Inflammatory macrophage treated with lipopolysaccharide for 4 hours (primary cell): ENCODE results near the gene LRRC8A.
"Not testable (repeated sequence)": the region's sequence is repeated elsewhere in the genome, so short reads cannot be mapped to it uniquely, and the experiment has no call there.

Experiments
- DNase-seq: peaks from one replicate; pipeline ENCODE4 v3.0.0-alpha.2; 2020

The LRRC8A gene

DNA sequence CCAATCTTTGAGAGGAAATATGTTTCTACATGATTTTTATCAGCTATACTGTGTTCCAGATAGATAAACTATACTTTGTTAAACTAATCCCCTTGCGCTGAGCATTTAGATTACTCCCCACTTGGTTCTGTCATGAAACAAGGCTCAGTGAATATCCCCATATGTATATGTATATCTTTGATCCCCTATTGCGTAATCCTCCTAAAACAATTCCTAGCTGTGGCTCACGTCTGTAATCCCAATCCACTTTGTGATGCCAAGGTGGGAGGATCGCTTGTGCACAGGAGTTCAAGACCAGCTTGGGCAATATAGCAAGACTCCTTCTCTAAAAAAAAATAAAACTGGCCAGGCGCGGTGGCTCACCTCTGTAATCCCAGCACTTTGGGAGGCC, 41.6 kb downstream of the LRRC8A start:
- DNase-seq: no peak

DNA sequence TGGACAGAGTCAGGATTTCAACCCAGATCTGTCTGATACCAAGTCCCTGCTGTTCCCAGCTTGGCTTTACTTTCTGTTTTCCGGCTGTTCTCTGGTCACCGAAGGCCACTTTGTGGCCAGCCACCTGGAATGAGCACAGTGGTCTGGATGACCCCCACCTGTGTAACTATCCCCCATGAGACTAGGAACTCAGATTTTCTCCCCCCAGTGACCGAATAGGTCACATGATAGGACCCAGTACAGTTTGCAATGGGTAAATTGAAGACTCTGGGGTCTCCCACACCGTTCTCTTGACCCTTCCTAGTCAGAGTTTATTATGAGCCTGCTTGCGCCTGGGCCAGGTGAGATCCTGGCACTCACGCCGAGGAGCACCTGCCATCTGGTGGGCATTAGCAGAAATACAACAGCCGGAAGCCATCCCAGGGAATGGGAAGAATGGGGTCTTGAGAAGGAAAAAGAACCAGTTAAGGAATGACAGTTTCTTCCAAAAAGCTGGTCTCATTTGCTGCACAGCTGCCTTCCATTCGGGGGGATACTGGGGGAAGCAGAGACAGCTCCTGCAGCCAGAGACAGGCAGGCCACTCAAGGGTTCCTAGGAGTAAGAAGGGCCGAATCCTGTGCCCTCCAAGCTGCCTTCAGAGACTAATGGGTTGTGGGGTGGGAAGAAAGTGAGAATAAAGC, 45.9 kb downstream of the LRRC8A start:
- peak; percentile 28 for DNase-seq

DNA sequence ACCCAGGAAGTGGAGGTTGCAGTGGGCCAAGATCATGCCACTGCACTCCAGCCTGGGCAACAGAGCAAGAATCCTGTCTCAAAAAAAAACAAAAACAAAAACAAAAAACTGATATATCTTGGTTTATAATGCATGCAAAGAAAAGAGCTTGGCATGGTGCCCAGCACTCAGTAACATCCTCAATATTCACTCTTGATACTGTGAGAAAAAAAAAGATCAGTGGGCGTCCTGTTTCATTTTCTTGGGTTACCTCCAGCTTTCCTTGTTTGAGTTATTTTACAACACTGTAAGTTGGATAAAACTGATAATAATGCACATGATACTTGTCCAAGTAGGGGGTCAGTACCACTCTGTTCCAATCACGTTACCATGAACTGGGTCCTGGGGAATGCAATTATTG, 46.7 kb downstream of the LRRC8A start:
- peak; percentile 30 for DNase-seq

DNA sequence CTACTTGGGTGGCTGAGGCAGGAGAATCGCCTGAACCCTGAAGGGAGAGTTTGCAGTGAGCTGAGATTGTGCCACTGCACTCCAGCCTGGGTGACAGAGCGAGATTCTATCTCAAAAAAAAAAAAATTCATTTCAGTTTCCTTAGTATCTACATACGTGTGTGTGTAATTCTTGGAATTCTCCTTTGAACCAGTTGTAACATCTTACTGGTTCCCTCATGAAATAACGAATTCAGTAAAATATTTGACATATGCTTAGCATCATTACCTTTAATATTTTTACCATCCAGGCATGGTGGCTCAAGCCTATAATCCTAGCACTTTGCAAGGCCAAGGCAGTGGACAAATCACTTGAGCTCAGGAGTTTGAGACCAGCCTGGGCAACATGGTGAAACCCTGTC, 47.6 kb downstream of the LRRC8A start:
- no peak for DNase-seq

DNA sequence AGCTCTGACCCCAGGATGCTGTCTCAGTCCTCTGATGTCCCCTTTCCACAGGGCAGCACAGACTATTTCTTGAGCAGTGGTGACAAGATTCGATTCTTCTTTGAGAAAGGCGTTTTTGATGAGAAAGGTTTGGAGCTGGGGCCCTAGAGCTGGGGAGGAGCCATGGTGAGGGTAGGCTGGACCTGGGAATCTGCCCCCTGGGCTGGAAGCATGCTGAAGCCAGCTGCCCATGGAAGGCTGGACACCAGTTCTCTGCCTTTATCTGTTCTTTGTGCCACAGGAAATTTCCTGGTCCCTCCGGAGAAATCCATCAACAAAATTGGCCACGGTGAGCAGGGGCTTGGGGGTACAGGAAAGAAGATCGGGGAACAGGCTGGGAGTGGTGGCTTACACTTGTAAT, 51.8 kb downstream of the LRRC8A start:
- DNase-seq: no peak

DNA sequence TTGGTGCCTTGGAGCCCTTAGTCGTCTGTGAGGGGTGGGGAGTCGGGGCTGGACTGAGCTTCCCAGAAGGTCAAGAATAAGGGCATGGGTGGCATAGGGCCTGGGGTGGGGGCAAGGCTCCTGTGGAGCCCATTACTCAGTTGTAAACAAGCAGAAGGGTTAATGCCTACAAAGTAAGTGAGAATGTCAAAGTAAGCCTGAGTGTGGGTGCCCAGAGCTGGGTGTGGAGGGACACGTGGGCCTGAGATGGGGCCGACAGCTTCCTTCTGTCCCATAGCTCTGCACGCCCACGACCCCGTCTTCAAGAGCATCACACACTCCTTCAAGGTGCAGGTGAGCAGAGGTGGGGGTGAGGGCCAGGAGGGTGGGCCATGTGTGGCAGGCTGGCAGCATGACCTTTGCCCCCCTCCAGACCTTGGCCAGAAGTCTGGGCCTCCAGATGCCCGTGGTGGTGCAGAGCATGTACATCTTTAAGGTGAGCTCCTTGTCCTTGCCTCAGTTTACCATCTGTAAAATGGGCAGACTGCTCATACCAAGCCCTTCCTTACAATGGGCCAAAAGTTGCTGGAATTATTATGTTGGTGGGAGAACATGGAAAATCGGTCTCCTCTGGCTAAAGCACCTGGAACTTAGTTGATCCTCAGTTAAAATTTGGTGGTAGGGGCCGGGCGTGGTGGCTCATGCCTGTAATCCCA, 54.4 kb downstream of the LRRC8A start:
- DNase-seq: no peak

DNA sequence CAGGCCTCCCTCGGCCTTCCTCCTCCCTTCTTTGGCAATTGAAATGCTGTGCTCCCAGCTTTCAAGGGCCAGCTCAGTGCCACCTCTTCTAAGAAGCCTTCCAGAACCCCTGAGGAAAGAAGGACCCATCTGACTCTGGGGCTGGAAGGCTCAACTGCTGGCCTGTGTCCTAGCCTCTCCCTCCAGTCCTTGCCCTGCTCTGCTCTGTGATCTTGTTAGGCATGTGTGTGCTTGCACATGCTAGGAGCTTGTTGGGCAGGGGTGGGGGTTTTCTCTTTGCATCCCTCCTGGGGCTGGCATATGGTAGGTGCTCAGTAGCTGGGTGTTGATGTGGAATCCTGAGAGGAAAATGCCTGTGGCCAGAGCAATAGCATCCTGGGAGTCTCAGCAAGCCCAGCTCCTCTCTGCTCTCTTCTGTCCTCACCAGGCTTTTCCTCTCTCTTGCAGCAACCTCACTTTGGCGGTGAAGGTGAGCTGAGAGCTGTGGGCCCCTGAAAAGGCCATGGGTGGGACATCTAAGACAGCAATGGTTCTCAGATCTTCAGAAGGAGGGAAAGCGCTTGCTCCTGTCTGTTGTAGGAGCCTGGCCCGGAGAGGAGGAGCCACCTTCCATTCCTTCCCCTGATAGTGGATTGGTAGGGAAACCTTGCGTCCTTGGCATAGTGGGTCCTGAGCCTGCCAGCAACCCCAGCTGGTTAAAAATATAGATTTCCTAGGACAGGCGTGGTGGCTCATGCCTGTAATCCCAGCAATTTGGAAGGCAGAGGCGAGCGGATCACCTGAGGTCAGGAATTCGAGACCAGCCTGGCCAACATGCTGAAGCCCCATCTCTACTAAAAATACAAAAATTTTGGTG, 55.6 kb downstream of the LRRC8A start:
- DNase-seq: no peak

DNA sequence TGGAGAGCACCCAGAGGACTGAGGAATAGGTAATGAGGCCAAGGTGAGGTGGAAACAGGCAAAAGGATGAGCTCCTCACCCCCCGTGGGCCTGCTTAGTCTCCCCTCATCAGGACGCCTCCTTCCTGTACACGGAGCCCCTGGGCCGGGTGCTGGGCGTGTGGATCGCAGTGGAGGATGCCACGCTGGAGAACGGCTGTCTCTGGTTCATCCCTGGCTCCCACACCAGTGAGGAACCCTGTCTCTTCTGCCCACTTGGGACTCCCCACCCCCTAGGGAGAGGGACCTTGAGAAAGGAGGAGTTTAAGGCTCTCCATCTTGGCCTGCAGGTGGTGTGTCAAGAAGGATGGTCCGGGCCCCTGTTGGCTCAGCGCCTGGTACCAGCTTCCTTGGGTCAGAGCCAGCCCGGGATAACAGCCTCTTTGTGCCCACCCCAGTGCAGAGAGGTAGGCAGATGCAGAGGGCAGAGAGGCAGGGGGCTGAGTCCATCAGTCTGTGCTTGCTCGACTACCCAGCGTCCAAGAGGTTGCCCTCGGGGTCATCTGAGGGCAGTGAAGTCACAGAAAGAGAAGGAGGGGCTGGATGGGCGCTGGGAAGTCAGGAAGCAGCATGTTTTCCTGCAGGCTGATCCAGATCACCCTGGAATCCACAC, 58.5 kb downstream of the LRRC8A start:
- DNase-seq: no peak

DNA sequence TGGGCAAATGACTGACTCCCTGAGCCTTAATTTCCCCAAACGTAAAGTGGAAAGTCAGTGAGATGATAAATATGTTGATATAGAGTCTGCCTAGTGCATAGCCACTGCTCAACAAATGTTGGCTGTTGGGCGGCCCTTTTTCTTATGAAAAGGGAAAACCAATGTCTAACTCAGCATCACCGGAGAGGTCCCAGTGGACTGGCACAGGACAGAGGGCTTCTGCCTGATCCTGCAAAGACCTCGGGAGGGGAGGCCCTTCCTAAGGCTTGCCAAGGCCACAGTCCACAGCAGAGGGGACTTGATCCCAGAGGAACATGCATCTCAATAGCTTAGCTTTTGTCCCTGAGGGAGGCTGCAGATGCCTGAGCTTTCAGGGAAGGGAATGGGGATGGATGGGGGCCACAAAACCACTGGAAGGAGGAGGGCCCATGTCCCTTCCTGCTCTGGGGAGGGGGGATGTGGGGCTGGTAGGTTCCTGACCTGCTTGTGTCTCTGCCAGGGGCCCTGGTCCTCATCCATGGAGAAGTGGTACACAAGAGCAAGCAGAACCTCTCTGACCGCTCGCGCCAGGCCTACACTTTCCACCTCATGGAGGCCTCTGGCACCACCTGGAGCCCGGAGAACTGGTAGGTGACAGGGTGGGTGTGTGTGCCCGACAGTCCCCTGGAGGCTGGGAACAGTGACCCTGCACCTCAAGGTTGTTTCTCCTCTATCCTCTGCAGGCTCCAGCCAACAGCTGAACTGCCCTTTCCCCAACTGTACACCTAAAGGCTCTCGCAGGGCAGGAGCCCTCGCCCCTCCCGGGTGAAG, 59.2 kb downstream of the LRRC8A start:
- no peak for DNase-seq

DNA sequence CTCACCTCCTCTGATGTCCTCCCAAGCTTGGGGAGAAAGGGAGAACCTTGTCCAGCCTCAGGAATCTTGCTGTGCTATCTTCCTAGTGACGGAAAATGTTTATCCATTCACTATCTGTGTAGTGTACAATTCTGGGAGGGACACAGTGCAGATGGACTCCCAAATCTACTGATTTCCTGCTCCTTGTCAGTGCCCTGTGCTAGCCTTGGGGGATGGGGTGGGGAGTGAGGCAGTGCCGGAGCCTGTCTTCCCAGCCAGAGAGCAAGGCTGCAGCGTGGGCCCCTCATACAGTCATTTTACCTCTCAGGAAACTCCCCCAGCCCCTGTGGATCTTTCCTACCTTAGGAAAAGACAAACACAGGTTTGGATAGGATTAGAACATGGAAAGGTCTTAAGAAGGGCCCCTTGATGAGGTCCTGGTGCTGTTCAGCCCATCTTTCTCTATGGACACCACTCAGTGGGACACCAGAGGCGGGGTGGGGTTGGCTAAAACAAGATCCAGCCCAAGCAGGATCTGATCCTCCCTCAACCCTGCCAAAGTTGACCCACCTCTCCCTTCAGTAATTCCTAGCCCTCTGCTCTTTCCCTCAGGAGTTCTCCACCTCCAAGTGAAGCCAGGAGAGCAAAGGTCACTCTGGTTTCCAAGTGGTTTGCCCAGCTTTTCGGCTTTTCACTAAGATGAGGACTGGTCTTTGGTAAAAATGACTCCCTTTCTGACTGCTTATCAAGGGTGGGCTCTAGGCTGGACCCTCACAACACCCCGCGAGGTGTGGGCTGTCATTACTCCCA, 62.1 kb downstream of the LRRC8A start:
- no peak for DNase-seq

DNA sequence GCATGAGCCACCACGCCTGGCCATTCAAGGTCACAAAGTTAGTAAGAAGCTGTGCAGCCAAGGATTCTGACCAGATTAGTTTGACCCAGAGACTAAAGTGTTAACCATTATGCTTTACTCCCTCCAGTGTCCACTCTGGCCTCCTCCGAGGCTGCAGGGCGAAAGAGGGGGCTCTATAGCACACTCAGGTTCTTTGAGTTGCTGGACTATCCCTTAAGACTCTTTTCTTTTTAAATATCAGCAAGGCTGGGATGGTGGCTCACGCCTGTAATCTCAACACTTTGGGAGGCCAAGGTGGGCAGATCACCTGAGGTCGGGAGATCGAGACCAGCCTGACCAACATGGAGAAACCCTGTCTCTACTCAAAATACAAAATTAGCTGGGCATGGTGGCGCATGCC, 63.0 kb downstream of the LRRC8A start:
- not testable (repeated sequence) for DNase-seq

DNA sequence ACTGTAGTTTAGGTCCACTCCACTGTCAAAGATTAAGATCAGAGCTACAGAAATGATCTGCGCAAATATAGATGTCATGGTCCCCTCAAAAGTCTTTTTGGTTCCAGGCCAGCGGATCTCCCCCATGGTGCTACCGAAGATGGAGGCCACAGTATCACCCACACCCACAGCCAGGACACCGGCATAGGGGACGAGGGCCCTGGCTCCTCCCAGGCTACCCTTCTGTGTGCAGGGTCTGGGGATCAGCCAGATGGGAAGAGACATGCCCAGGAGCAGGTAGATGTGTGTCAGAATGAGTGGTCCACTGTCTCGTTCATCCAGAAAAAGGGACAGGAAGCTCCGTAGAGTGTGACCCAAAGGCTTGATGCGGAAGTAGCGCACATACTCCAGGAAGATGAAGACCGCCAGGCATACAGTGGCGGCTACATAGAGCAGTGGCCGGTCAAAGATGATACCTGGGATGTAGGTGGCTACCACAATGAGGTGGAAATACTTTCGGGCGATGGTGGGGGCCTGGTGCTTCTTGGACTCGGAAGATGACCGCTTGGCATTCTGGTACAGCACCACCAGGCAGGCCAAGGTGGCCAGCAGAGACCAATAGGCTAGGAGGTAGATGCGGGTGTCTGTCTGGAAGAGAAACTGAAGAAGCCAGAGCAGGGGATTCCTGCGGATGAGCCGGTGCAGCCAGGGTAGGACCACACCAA, 64.0 kb downstream of the LRRC8A start:
- no peak for DNase-seq

DNA sequence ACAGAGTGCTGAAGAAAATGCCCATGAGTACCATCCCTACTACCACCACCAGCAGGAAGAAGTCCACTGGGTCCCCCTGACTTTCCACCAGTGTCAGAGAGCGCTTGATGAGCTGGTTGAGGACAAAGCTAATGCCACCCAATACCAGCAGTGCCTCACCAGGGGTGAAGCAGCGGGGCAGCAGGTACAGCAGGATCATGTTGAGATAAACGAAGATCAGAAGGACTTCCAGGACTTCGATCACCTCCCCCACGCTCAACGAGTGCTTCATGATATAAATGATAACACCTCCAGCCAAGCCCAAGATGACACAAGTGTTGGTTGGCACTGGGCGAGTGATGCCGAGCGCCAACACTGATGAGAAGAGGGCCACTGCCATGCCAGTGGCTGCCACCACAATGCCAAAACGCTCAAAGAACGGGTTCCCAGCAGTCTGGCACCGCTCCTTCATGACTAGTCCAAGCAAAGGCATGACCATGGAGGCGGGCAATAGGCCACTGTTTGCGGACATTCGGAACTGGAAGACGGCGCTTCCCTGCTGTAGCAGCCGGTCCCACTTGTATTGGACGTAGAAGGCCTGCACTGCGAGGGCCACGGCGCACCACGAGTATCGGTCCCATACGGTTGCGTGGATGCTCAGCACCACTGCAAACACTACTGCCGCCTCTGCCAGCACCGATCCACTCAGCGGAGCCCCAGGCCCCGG, 64.8 kb downstream of the LRRC8A start:
- DNase-seq: peak; percentile 6

DNA sequence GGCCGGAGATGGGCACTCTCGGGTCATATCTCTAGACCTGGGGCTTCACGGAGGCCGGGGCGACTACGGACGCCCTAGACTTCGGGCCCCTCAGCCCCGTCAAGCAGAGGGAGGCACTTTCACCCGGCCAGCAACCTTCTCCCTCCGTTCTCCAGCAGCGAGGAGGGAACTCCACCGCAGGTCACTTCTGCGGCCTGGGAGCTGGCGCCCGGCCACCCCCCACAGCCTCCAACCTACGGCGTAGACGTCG, 65.3 kb downstream of the LRRC8A start:
- no peak for DNase-seq

DNA sequence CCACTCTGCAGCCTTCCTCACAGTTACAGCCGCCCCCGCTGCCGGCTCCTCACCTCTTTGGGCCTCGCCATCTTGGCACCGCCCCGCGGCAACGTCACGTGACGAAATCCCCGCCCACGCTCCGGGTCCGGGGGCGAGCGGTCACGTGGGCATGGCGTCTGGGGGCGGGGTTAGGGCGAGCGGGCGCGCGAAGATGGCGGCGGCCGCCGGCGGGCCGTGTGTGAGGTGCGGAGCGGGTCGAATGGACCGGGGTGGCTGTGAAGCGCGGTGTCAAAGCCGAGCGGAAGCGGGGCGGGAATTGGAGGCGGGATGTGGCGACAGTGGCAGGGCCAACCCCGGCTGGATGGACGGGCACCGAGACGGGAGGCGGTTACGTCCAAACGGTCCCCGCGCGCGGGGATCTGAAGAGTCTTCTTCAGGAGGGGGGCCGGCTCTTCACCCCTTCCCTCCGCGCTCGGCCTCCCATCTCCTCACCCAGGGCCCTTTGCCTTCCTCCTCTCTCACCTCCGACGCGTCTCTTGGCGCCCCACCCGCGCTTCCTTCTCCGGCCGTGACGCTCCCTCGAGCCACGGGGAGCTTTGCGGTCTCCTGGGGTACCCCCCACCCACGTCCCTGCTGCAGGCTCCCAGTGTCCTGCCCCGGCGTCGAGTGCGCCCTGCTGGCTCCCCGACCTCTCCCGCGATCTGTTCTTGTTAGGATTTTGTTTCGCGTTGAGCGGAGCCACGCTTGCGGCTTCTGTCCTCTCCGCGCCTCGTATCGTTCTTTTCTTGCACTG, 65.8 kb downstream of the LRRC8A start, which contains the start of the genes DOLK and NUP188:
Gene DOLK (minus strand): TSS at position 77 of the 775 bp plus-strand sequence. CDS start 300 bp downstream, outside the sequence.
Gene NUP188 (plus strand): TSS at position 173 of the 775 bp plus-strand sequence. CDS start 21 bp downstream, at position 194.
- peak; percentile 95 for DNase-seq

DNA sequence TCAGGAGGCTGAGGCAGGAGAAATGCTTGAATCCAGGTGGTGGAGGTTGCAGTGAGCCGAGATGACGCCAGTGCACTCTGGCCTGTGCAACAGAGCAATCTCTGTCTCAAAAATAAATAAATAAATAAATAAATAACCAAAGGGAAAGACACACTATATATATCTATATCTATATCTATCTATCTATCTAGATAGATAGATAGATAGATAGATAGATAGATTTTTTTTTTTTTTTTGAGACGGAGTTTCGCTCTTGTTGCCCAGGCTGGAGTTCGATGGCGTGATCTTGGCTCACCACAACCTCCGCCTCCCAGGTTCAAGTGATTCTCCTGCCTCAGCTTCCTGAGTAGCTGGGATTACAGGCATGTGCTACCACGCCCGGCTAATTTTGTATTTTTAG, 79.5 kb downstream of the LRRC8A start:
- not testable (repeated sequence) for DNase-seq
